Stimulated activated naive B cell treated with anti-CD40 and anti-IgM and Interleukin-4, amounts not matched to agents 10 μg/mL and 1 μg/mL and 100 μg/mL, for 72 hours (primary cell): Measurements from ENCODE around the gene GJB3.
"Not testable (repeated sequence)": the region's sequence is repeated elsewhere in the genome, so short reads cannot be mapped to it uniquely, and the experiment has no call there.

Experiments used
- ATAC-seq, 2 donors: fragments of 150-1000 bp; cut with Tn5 transposase; replicated peaks; 2 replicates each; pipeline ENCODE4 v1.10.0; 2021; ENCODE audit warnings: moderate library complexity in 1 of 2
- DNase-seq: peaks from one replicate; pipeline ENCODE4 v3.0.0; 2021
- H3K27ac Mint-ChIP-seq: one replicate; pipeline ENCODE4 v1.8.0; 2022; ENCODE audit warnings: mild to moderate bottlenecking, mixed read lengths
- H3K27me3 Mint-ChIP-seq, 2 donors: one replicate each; pipeline ENCODE4 v1.8.0; 2022; ENCODE audit warnings: mixed read lengths in 2 of 2
- H3K36me3 Mint-ChIP-seq, 2 donors: one replicate each; pipeline ENCODE4 v1.8.0; 2022; ENCODE audit warnings: mixed read lengths in 2 of 2, mild to moderate bottlenecking in 1 of 2
- H3K4me1 Mint-ChIP-seq, 2 donors: one replicate each; pipeline ENCODE4 v1.8.0; 2022; ENCODE audit warnings: mixed read lengths in 2 of 2, mild to moderate bottlenecking in 1 of 2
- H3K4me3 Mint-ChIP-seq, 2 donors: one replicate each; pipeline ENCODE4 v1.8.0; 2022; ENCODE audit warnings: mild to moderate bottlenecking in 2 of 2, mixed read lengths in 2 of 2, moderate library complexity in 1 of 2
- H3K9me3 Mint-ChIP-seq, 2 donors: one replicate each; pipeline ENCODE4 v1.8.0; 2022; ENCODE audit warnings: mixed read lengths in 2 of 2, mild to moderate bottlenecking in 1 of 2

The GJB3 gene

DNA sequence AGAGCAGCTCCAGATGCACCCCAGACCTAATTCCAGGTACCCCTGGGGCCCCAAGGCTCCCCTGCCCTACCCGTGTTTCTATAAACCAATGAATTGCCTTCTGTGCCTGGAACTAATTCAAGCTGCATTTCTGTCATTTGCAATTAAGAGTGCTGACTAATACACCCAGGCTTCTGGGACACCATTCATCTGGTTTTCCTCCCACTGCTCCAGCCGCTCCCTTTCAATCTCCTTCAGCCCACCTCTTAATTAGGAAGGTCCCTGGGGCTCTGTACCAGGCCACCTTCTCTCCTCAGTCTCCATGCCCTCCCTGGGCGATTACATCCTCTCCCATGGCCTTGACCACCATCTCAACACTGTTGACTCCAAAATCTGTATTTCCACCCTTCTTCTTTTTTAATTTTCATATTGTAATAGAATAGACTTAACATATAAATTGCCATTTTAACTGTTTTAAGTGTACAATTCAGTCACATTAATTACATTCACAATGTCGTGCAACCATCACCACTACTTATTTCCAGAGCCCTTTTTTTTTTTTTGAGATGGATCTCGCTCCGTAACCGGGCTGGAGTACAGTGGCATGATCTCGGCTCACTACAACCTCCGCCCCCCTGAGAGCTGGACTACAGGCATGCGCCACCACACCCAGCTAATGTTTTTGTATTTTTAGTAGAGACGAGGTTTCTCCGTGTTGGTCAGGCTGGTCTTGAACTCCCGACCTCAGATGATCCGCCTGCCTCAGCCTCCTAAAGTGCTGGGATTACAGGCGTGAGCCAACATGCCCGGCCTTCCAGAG, 9.2 kb upstream of the GJB3 start:
- Mint-ChIP-seq H3K4me1 (no peaks in the 10 kb centered on the region), H3K9me3 (no peaks in the 10 kb centered on the region), H3K27me3 (no peaks in the 10 kb centered on the region), H3K27ac (no peak overlapping the region), H3K36me3 (no peaks in the 10 kb centered on the region), H3K4me3 (no peak overlapping the region)
- ATAC-seq (no peak), DNase-seq (no peak)

DNA sequence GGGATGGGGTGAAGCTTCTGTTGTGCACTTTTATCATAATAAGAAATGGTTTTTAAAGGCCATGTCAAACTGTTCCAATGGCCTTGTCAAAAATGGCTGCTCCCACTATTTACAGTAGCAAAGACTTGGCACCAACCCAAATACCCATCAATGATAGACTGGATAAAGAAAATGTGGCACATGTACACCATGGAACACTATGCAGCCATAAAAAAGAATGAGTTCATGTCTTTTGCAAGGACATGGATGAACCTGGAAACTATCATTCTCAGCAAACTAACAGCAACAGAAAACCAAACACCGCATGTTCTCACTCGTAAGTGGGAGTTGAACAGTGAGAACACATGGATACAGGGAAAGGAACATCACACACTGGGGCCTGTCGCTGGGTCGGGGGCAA, 7.9 kb upstream of the GJB3 start:
- not testable (repeated sequence) for H3K27ac Mint-ChIP-seq

DNA sequence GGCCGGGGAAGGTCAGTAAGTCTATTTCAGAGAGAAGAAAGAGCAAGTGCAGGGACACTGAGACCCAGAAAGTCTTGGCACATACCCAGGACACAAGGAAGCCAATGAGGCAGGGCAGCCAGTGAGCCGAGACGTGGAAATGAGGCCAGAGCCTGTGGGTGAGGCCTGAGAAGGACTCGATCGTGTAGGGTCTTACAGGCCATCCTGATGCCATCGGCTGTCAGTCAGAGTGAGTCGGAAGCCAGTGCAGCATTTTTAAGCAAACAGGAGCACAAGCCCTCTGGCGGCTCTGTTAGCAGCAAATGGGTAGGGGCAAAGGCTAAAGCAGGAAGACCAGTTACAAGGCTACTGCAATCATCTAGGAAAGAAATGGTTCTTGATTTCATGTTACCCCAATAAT, 6.1 kb upstream of the GJB3 start:
- Mint-ChIP-seq H3K36me3 (no peaks in the 10 kb centered on the region), H3K4me3 (no peak overlapping the region), H3K9me3 (no peaks in the 10 kb centered on the region), H3K27me3 (peaks cover 21% of the 10 kb centered on the region in 2 donors), H3K27ac (no peak overlapping the region), H3K4me1 (no peaks in the 10 kb centered on the region)
- ATAC-seq = no peak
- no peak for DNase-seq

More for the DNA sequence above, 7.9 kb upstream of the GJB3 start:
- H3K9me3 Mint-ChIP-seq, H3K36me3 Mint-ChIP-seq, ATAC-seq, H3K27me3 Mint-ChIP-seq, DNase-seq, H3K4me1 Mint-ChIP-seq, H3K4me3 Mint-ChIP-seq: not testable (repeated sequence)

DNA sequence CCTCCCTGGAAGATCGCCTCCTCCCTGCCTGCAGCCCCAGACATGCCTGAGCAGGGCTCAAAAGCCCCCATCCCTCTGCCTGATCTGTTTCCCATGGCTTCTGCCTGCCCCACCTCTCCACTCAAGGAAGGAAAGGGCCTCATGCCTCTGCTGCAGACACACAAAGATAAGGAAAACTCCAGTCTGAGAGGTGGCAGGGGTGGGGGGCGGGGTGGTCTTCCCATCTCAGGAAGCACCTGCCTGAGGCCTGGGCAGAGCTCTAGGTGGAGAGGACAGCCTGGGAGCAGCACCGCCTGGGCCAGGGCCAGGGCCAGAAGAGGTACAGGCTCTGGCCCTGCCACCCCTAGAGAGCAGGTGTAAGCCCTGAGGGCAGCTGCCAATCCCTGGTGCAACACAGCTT, 4.1 kb upstream of the GJB3 start:
- Mint-ChIP-seq H3K27me3 (peaks cover 23 to 30% of the 10 kb centered on the region in 2 donors), H3K4me3 (no peak overlapping the region), H3K36me3 (no peaks in the 10 kb centered on the region), H3K9me3 (no peaks in the 10 kb centered on the region), H3K4me1 (peaks cover 0 to 1% of the 10 kb centered on the region in 2 donors), H3K27ac (no peak overlapping the region)
- ATAC-seq (no peak), DNase-seq (no peak)

DNA sequence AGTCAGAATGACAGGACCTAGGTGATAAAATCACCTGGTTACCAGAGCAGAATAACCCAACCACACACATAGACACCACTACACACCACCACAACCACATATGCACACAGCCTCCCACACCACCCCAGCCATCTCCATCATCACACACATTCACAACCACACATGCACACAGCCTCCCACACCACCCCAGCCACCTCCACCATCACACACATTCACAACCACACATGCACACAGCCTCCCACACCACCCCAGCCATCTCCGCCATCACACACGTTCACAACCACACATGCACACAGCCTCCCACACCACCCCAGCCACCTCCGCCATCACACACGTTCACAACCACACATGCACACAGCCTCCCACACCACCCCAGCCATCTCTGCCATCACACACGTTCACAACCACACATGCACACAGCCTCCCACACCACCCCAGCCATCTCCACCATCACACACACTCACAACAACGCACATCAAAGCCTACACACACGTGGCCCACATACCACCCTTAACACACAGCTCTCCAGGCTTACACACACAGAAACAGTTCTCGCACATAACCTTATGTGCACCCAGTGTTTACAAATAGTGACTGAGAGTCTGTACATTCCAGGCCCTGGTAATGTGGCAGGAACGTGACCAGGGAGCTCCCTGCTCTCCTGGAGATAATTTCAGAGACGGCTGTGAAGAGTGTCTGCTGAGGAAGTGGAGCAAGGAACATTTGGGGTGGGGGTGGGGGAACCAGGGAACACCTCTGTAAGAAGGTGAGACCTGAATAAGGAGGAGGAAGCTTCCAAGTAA, 3.3 kb upstream of the GJB3 start:
- Mint-ChIP-seq H3K4me1 (peaks cover 0 to 1% of the 10 kb centered on the region in 2 donors), H3K4me3 (no peak overlapping the region), H3K27me3 (peaks cover 30 to 38% of the 10 kb centered on the region in 2 donors), H3K9me3 (no peaks in the 10 kb centered on the region), H3K27ac (no peak overlapping the region), H3K36me3 (no peaks in the 10 kb centered on the region)
- DNase-seq (no peak), ATAC-seq (no peak)

DNA sequence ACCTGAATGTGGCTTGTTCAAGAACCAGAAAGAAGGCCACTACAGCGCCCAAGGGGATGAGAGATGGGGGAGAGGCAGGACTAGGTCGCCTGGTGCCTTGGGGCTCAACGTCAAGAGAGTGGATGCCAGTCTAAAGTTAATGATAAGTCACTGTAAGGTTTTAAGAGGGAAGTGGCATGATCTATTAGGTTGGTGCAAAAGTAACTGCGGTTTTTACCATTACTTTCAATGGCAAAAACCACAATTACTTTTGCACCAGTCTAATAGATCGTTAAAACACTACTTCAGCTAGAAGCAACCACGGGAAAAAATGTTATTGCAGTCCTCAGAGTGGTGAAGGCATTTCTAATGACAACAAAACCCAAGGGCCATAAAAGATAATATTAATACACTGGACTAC, 2.6 kb upstream of the GJB3 start:
- Mint-ChIP-seq H3K4me3 (no peak overlapping the region), H3K4me1 (peaks cover 0 to 1% of the 10 kb centered on the region in 2 donors), H3K27me3 (peaks cover 37 to 45% of the 10 kb centered on the region in 2 donors), H3K9me3 (no peaks in the 10 kb centered on the region), H3K36me3 (no peaks in the 10 kb centered on the region), H3K27ac (no peak overlapping the region)
- ATAC-seq = no peak
- DNase-seq = no peak

DNA sequence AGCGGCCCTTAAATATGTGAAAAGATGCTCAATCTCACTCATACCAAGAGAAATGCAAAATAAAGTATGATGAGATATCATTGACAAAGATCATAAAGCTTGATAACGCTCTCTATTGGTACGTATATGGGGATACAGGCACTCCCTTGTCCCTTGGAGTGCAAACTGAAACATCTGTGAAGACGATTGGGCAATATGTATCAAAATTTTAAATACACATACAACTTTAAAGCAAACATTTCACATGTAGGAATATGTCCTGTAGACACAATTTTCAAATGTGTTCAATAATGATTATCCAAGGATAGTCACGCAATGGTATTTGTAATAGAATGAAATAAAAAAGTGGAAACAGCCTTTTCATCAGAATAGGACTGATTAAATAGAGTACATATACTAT, 2.0 kb upstream of the GJB3 start:
- no peak overlapping the region for H3K4me3 Mint-ChIP-seq
- H3K4me1 Mint-ChIP-seq = peaks cover 0 to 1% of the 10 kb centered on the region in 2 donors
- DNase-seq (no peak), ATAC-seq (no peak)
- H3K27ac Mint-ChIP-seq = no peak overlapping the region
- peaks cover 38 to 51% of the 10 kb centered on the region in 2 donors for H3K27me3 Mint-ChIP-seq
- H3K36me3 Mint-ChIP-seq = no peaks in the 10 kb centered on the region
- H3K9me3 Mint-ChIP-seq = no peaks in the 10 kb centered on the region

DNA sequence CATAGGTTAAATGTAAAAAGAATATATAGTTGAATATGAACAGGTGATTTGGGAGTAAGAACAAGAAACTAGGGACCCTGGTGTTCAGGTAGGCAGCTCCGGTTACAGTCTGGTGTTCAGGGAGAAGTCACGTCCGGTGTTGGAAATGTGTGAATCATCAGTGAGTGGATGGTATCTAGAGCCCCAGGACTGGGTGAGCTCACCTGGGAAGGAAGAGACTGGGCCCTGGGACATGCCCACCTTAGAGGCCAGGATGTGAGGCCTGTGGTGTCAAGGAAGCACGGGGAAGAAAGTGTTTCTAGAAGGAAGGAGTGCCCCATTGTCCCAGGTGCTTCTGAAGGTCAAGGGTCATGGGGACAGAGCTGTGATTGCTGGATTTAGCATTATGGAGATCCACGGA, 1.5 kb upstream of the GJB3 start:
- Mint-ChIP-seq H3K9me3 (no peaks in the 10 kb centered on the region), H3K4me1 (peaks cover 0 to 1% of the 10 kb centered on the region in 2 donors), H3K27ac (no peak overlapping the region), H3K4me3 (no peak overlapping the region), H3K36me3 (no peaks in the 10 kb centered on the region), H3K27me3 (peaks cover 38 to 55% of the 10 kb centered on the region in 2 donors)
- ATAC-seq = no peak
- no peak for DNase-seq

DNA sequence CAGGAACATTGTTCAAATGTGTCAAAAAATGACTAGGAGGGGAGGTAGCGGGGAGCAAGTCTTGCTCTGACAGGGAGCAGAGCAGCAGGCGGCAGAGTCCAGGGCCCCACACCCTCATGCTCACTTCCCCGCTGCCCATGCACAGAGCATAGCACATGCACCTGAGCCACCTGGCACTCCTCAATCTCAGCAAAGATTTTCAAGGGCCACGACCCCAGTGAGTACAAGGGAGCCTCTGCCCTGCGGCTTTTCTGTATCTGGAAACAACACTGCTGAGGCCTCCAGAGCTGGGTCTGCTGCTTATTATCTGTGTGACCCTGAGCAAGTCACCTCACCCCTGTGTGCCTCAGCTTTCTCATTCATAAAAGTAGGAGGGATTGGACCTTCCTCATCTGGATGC, 1.1 kb upstream of the GJB3 start:
- DNase-seq (no peak), ATAC-seq (no peak)
- Mint-ChIP-seq H3K4me3 (no peak overlapping the region), H3K4me1 (peaks cover 0 to 1% of the 10 kb centered on the region in 2 donors), H3K9me3 (no peaks in the 10 kb centered on the region), H3K27ac (no peak overlapping the region), H3K27me3 (peaks cover 40 to 60% of the 10 kb centered on the region in 2 donors), H3K36me3 (no peaks in the 10 kb centered on the region)

DNA sequence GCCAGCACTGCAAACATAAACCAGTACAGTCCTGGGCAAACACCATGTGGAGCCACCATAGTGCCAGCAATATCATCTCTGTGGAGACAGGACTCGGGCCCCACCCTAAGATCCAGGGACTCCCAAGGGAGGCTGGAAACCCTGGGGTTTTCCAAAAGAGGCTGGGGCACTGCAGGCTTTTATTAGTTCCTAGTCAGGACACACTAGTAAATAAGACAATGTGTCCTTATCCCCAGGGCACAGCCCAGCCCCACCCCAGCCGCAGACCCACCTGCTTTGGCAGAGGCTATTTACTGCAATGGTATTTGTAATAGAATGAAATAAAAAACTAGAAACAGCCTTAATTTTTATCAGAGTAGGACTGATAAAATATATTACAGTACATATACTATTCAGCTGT, 486 bp upstream of the GJB3 start:
- Mint-ChIP-seq H3K27me3 (peaks cover 45 to 65% of the 10 kb centered on the region in 2 donors), H3K9me3 (no peaks in the 10 kb centered on the region), H3K4me3 (no peak overlapping the region), H3K4me1 (peaks cover 0 to 1% of the 10 kb centered on the region in 2 donors), H3K27ac (no peak overlapping the region), H3K36me3 (no peaks in the 10 kb centered on the region)
- no peak for ATAC-seq
- no peak for DNase-seq

DNA sequence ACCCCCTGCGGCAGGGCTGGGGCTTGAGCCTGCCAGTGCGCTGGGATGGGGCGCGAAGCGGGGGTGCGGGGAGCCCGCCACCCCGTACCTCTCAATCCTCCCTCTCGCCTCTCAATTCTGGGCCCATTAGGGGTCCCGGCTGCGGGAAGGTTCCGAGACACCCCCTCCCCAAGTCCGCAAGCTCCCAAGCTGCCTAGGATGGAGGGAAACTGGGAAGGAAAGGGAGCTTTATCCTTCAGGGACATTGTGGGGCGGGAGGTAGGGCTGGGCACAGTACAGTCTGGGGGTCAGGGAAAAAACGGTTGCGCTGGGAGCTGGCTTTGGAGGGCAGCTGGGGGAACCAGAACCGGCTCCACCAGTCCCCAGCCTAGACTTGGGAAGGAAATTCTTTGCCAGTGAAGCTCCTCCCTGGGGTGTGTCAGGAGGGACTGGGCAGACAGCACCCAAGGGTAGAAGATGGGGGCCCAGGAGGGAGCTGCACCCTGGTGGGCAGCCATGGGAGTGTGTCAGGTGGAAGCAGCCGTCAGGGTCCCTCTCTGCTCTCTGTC, 904 bp downstream of the GJB3 start:
- Mint-ChIP-seq H3K4me3 (peak overlapping the region in 1 of 2 donors; percentile 20), H3K9me3 (no peaks in the 10 kb centered on the region), H3K27me3 (peaks cover 55 to 74% of the 10 kb centered on the region in 2 donors), H3K4me1 (peaks cover 6 to 8% of the 10 kb centered on the region in 2 donors), H3K27ac (no peak overlapping the region), H3K36me3 (no peaks in the 10 kb centered on the region)
- DNase-seq (no peak), ATAC-seq (no peak)

DNA sequence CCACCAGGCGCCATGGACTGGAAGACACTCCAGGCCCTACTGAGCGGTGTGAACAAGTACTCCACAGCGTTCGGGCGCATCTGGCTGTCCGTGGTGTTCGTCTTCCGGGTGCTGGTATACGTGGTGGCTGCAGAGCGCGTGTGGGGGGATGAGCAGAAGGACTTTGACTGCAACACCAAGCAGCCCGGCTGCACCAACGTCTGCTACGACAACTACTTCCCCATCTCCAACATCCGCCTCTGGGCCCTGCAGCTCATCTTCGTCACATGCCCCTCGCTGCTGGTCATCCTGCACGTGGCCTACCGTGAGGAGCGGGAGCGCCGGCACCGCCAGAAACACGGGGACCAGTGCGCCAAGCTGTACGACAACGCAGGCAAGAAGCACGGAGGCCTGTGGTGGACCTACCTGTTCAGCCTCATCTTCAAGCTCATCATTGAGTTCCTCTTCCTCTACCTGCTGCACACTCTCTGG, 3.8 kb downstream of the GJB3 start:
- Mint-ChIP-seq H3K9me3 (no peaks in the 10 kb centered on the region), H3K4me3 (no peak overlapping the region), H3K36me3 (no peaks in the 10 kb centered on the region), H3K27me3 (peaks cover 39 to 55% of the 10 kb centered on the region in 2 donors), H3K4me1 (peaks cover 8 to 10% of the 10 kb centered on the region in 2 donors), H3K27ac (no peak overlapping the region)
- ATAC-seq (no peak), DNase-seq (no peak)

DNA sequence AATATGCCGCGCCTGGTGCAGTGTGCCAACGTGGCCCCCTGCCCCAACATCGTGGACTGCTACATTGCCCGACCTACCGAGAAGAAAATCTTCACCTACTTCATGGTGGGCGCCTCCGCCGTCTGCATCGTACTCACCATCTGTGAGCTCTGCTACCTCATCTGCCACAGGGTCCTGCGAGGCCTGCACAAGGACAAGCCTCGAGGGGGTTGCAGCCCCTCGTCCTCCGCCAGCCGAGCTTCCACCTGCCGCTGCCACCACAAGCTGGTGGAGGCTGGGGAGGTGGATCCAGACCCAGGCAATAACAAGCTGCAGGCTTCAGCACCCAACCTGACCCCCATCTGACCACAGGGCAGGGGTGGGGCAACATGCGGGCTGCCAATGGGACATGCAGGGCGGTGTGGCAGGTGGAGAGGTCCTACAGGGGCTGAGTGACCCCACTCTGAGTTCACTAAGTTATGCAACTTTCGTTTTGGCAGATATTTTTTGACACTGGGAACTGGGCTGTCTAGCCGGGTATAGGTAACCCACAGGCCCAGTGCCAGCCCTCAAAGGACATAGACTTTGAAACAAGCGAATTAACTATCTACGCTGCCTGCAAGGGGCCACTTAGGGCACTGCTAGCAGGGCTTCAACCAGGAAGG, 4.3 kb downstream of the GJB3 start:
- Mint-ChIP-seq H3K4me1 (peaks cover 8 to 14% of the 10 kb centered on the region in 2 donors), H3K9me3 (no peaks in the 10 kb centered on the region), H3K36me3 (no peaks in the 10 kb centered on the region), H3K27ac (no peak overlapping the region), H3K27me3 (peaks cover 38 to 57% of the 10 kb centered on the region in 2 donors), H3K4me3 (no peak overlapping the region)
- no peak for ATAC-seq
- no peak for DNase-seq

DNA sequence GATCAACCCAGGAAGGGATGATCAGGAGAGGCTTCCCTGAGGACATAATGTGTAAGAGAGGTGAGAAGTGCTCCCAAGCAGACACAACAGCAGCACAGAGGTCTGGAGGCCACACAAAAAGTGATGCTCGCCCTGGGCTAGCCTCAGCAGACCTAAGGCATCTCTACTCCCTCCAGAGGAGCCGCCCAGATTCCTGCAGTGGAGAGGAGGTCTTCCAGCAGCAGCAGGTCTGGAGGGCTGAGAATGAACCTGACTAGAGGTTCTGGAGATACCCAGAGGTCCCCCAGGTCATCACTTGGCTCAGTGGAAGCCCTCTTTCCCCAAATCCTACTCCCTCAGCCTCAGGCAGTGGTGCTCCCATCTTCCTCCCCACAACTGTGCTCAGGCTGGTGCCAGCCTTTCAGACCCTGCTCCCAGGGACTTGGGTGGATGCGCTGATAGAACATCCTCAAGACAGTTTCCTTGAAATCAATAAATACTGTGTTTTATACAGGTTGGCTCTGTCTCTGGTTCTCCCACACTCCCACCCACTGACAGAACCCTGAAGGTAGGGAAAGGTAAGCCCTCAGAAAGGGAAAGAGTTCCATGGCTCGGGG, 5.0 kb downstream of the GJB3 start:
- Mint-ChIP-seq H3K36me3 (no peaks in the 10 kb centered on the region), H3K27ac (no peak overlapping the region), H3K4me1 (peaks cover 8 to 14% of the 10 kb centered on the region in 2 donors), H3K4me3 (no peak overlapping the region), H3K9me3 (no peaks in the 10 kb centered on the region), H3K27me3 (peaks cover 44 to 63% of the 10 kb centered on the region in 2 donors)
- ATAC-seq (no peak), DNase-seq (no peak)
